ENCODE data around the gene LSAMP.

Gene LSAMP

GRCh38 chr3:115999001-115999585 lies 446.2 kb downstream of the LSAMP start:
- Histone ChIP-seq H3K79me2 (ENCODE audit: insufficient read depth, low read length) (no peaks in the 10 kb centered on the region), H3K9me2 (replicated peaks; ENCODE audit: low read depth, low read length) (no peaks in the 10 kb centered on the region), H2AFZ (ENCODE audit: low read length) (no peak overlapping the region), H3K27me3 (ENCODE audit: insufficient read depth, low read length, poor library complexity, severe bottlenecking) (no peaks in the 10 kb centered on the region), H3K4me1 (ENCODE audit: insufficient read depth, low read length, poor library complexity, severe bottlenecking) (no peaks in the 10 kb centered on the region), H3K9me3 (ENCODE audit: insufficient read depth, low read depth, low read length) (no peaks in the 10 kb centered on the region), H3K36me3 (ENCODE audit: insufficient read depth, low read length) (no peaks in the 10 kb centered on the region), H3F3A (ENCODE audit: low read depth) (no peaks in the 10 kb centered on the region), H3K4me2 (ENCODE audit: low read depth, low read length, poor library complexity, severe bottlenecking) (no peak overlapping the region), H3K4me3 (ENCODE audit: low read length, poor library complexity, severe bottlenecking) (no peak overlapping the region), H3K9ac (ENCODE audit: low read depth, low read length, poor library complexity, severe bottlenecking) (no peak overlapping the region), H4K20me1 (ENCODE audit: insufficient read depth, low read length, poor library complexity, severe bottlenecking) (no peaks in the 10 kb centered on the region)
- TF ChIP-seq EZH2phosphoT487 (IDR thresholded peaks at IDR 0.05; ENCODE audit: borderline replicate concordance): no peak
- TF ChIP-seq CTCF (conservative IDR thresholded peaks at IDR 0.05; ENCODE audit: low read length): no peak

GRCh38 chr3:115996420-115997108 lies 448.7 kb downstream of the LSAMP start:
- Histone ChIP-seq H3K9me3 (ENCODE audit: insufficient read depth, low read depth, low read length) (no peaks in the 10 kb centered on the region), H3K9me2 (replicated peaks; ENCODE audit: low read depth, low read length) (no peaks in the 10 kb centered on the region), H3K79me2 (ENCODE audit: insufficient read depth, low read length) (no peaks in the 10 kb centered on the region), H3K4me3 (ENCODE audit: low read length, poor library complexity, severe bottlenecking) (no peak overlapping the region), H3K4me2 (ENCODE audit: low read depth, low read length, poor library complexity, severe bottlenecking) (no peak overlapping the region), H3K9ac (ENCODE audit: low read depth, low read length, poor library complexity, severe bottlenecking) (no peak overlapping the region), H2AFZ (ENCODE audit: low read length) (no peak overlapping the region), H3K4me1 (ENCODE audit: insufficient read depth, low read length, poor library complexity, severe bottlenecking) (no peaks in the 10 kb centered on the region), H3K36me3 (ENCODE audit: insufficient read depth, low read length) (no peaks in the 10 kb centered on the region), H3K27me3 (ENCODE audit: insufficient read depth, low read length, poor library complexity, severe bottlenecking) (no peaks in the 10 kb centered on the region), H3F3A (ENCODE audit: low read depth) (no peaks in the 10 kb centered on the region), H4K20me1 (ENCODE audit: insufficient read depth, low read length, poor library complexity, severe bottlenecking) (no peaks in the 10 kb centered on the region)
- TF ChIP-seq EZH2phosphoT487 (IDR thresholded peaks at IDR 0.05; ENCODE audit: borderline replicate concordance): no peak
- no peak for TF ChIP-seq CTCF (conservative IDR thresholded peaks at IDR 0.05; ENCODE audit: low read length)

GRCh38 chr3:115990669-115991068 lies 454.6 kb downstream of the LSAMP start:
- TF ChIP-seq CTCF (conservative IDR thresholded peaks at IDR 0.05; ENCODE audit: low read length): no peak
- TF ChIP-seq EZH2phosphoT487 (IDR thresholded peaks at IDR 0.05; ENCODE audit: borderline replicate concordance): no peak
- Histone ChIP-seq H4K20me1 (ENCODE audit: insufficient read depth, low read length, poor library complexity, severe bottlenecking) (no peaks in the 10 kb centered on the region), H3K4me2 (ENCODE audit: low read depth, low read length, poor library complexity, severe bottlenecking) (no peak overlapping the region), H3K4me1 (ENCODE audit: insufficient read depth, low read length, poor library complexity, severe bottlenecking) (no peaks in the 10 kb centered on the region), H3K4me3 (ENCODE audit: low read length, poor library complexity, severe bottlenecking) (no peak overlapping the region), H3K79me2 (ENCODE audit: insufficient read depth, low read length) (no peaks in the 10 kb centered on the region), H2AFZ (ENCODE audit: low read length) (no peak overlapping the region), H3K27me3 (ENCODE audit: insufficient read depth, low read length, poor library complexity, severe bottlenecking) (no peaks in the 10 kb centered on the region), H3K36me3 (ENCODE audit: insufficient read depth, low read length) (no peaks in the 10 kb centered on the region), H3F3A (ENCODE audit: low read depth) (no peaks in the 10 kb centered on the region), H3K9ac (ENCODE audit: low read depth, low read length, poor library complexity, severe bottlenecking) (no peak overlapping the region), H3K9me3 (ENCODE audit: insufficient read depth, low read depth, low read length) (no peaks in the 10 kb centered on the region), H3K9me2 (replicated peaks; ENCODE audit: low read depth, low read length) (no peaks in the 10 kb centered on the region)
